Measurements from ENCODE around the gene SH3BGRL.
"Not testable (repeated sequence)": the region's sequence is repeated elsewhere in the genome, so short reads cannot be mapped to it uniquely, and the experiment has no call there.

The SH3BGRL gene

DNA sequence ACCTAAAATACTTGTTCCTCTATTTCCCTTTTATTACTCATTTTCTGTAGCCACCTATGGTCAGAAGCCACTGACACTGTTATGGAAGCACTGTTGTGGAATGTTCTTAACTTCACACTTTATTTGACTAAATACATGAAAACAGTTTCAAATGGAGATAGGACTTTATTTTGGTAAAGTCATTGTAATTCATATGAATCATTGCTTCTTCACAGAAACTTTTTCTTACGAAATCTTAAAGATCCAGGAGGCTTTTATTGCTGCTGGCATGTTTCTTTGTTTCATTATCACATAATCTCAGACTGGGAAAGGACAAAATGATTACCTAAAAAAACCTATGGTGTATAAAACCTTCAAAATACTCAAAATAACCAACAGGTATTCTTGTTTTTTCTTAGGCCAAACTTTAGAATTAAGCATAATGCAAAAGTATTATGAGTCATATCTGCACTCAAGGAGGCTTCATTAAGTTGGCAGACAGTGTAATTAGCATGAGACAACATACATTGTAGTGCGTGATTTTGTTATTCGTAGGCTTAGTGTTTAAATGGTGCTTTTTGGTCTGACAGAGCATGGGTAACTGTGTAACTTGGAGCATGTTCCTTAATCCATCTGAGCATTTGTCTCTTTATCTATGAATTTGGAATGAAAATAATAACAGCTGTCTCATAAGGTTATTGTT, 58.0 kb downstream of the SH3BGRL start:
- no peak for DNase-seq (ENCODE audit: low spot score)

DNA sequence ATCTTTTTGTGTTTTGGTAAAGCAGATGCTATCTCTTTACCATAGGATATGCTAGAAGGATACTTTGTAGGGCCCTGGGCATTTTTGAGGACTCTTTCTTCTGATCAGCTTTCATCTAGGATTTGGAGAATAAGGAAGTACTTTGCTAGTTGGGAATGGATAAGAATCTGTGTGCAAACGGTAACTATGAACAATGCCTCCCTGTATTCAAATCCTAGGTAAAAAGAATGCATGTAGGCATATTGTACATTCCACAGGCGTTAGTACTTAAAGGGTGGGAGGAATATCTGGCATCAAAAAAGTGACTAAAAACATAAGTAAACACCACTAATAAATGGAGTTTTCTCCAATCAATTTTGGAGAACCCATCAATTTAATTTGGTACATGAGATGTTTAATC, 59.7 kb downstream of the SH3BGRL start:
- no peak for DNase-seq (ENCODE audit: low spot score)

DNA sequence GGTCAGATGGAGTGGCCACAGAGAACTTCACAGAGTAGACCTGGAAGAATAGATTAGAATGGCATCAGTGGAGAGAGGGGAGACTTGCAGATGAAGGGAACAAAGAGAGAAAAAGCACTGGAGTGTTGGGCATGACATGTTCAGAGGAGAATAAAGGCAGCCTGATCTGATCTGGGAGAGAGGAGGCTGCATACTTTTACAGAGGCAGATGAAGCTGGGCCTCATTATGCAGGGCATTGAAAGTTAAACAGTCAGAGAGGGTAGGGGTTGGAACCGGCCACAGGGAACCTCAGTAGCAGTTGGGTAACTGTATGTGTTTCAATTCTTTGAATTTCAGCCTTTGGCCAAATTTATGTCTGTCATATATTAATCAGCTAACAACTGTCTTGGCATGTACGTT, 61.2 kb downstream of the SH3BGRL start:
- no peak for DNase-seq (ENCODE audit: low spot score)

DNA sequence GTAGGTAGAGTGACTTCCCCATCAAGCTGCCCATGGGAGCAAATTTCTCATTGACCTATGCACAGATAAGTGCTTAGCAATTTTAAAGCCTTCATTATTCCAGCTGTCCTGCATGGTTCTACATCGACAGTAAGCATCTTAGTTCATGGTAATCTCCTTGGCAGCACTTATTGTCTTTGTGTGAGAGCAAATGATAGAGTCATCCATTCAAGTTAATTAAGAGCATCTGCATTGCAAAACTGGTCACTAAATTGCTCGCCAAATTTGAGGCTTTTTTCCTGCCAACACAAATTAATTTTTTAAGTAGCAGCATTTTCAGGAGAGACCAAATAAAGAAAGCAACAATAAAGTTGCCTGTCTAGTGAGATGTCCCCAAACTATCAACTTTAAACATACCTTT, 76.7 kb downstream of the SH3BGRL start:
- peak; percentile 23 for DNase-seq (ENCODE audit: low spot score)

DNA sequence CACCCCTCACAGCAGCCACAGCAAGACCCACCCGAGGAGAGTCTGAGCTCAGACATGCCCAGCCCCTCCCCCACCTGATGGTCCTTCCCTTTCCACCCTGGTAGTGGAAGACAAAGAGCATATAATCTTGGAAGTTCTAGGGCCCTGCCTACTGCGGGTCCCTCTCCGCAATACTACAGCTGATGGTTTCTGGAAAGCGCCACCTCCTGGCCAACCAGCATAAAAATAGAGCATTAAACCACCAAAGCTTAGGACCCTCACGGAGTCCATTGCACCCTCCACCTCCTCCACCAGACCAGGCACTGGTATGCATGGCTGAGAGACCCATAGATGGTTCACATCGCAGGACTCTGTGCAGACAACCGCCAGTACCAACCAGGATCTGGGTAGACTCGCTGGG, 78.2 kb downstream of the SH3BGRL start:
- peak; percentile 9 for DNase-seq (ENCODE audit: low spot score)

DNA sequence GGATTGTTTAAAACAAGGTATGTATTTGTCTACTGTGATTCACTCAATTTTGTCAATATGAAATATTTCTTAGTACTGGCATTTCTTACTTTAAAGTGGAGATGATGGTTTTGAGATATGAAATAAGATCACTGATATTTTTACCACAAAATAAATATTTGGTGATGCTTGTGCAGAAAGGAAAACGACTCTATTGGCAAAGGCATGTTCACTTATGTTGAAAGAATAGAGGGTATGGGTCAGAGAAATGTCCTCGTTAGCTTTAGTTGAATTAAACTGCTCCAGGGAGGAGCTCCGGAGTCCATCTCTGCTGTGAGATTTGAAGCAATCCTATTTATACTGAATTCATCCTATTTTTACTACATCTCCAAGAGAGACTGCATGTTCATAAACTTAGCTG, 84.2 kb downstream of the SH3BGRL start:
- no peak for DNase-seq (ENCODE audit: low spot score)

DNA sequence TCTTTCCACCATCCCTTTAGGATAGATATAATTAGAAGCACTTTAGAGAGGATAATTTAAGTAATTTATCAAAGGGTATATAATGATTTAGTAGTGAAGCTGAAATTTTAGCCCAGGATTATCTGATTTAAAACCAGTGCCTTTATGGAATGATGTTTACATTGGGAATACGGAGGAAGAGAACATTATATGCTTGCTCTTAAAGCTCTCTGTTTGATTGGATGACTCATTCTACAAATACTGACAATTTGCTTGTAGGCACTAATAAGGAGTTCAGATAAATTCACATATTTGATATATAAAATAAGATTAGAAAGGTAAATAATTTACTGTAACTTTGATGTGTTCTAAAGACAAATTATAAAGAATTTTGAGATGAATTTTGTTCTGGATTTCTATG, 84.7 kb downstream of the SH3BGRL start:
- DNase-seq (ENCODE audit: low spot score) = no peak

DNA sequence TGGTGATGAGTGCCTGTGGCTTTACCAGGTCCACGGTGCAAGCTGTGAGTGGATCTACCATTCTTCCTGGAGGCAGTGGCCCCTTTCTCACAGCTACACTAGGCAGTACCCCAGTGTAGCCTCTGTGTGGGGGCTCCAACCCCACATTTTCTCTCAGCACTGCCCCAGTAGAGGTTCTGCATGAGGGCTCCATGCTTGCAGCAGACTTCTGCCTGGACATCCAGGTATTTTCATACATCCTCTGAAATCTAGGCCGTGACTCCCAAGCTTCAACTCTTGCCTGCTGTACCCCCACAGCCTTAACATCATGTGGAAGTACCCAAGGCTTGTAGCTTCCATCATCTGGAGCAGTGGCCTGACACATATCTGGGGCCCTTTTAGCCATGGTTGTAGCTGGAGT, 90.1 kb downstream of the SH3BGRL start:
- DNase-seq (ENCODE audit: low spot score) = no peak

DNA sequence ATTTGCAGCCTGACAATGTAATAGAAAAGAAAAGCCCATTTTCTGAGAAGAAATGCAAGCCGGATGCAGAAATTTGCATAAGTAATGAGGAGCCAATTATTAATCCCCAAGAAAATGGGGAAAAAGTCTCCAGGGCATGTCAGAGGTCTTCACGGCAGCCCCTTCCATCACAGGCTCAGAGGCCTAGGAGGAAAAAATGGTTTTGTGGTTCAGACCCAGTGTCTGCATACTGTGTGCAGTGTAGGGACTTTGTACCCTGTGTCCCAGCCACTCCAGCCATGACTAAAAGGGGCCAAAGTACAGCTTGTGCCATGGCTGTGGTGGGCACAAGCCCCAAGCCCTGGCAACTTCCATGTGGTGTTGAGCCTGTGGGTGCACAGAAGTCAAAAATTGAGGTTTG, 92.2 kb downstream of the SH3BGRL start:
- DNase-seq (ENCODE audit: low spot score) = no peak

DNA sequence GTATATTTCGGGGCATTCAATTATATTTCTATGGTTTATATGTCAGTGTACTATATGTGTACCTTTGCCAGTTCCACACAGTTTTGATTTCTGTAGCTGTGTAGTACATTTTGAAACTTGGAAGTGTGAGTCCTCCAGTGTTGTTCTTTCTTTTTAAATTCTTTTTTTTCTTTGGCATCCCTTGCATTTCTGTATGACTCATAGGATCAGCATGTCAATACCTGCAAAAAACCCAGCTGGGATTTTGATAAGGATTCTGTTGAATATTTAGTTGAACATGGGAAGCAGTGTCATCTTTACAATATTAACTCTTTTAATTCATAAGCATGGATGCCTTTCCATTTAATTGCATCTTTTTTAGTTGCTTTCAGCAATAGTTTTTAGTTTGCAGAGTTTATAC, 100.0 kb downstream of the SH3BGRL start:
- DNase-seq (ENCODE audit: low spot score) = no peak

DNA sequence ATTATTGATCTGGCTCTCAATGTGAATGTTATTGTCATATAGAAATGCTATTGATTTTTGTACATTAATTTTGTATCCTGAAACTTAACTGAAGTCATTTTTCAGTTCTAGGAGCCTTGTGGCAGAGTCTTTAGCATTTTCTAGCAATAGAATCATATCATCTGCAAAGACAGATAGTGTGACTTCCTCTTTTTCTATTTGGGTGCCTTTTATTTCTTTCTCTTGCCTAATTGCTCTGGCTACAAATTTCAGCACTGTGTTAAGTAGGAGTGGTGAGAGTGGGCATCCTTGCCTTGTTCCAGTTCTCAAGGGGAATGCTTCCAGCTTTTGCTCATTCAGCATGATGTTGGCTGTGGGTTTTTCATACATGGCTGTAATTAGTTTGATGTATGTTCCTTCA, 102.7 kb downstream of the SH3BGRL start:
- no peak for DNase-seq (ENCODE audit: low spot score)

DNA sequence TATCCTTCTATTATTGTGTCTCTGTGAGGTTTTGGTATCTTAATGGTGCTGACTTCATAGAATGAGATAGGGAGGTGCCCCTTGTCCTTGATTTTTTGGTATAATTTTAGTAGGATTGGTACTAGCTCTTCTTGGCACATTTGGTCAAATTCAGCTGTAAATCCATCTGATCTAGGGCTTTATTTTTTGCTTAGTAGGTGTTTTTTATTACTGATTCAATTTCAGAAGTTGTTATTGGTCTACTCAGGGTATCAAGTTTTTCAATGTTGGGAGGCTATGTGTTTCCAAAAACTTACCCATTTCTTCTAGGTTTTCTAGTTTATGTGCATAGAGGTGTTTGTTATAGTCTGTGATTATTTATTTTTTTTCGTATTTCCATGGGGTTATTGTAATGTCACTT, 103.3 kb downstream of the SH3BGRL start:
- DNase-seq (ENCODE audit: low spot score) = no peak

DNA sequence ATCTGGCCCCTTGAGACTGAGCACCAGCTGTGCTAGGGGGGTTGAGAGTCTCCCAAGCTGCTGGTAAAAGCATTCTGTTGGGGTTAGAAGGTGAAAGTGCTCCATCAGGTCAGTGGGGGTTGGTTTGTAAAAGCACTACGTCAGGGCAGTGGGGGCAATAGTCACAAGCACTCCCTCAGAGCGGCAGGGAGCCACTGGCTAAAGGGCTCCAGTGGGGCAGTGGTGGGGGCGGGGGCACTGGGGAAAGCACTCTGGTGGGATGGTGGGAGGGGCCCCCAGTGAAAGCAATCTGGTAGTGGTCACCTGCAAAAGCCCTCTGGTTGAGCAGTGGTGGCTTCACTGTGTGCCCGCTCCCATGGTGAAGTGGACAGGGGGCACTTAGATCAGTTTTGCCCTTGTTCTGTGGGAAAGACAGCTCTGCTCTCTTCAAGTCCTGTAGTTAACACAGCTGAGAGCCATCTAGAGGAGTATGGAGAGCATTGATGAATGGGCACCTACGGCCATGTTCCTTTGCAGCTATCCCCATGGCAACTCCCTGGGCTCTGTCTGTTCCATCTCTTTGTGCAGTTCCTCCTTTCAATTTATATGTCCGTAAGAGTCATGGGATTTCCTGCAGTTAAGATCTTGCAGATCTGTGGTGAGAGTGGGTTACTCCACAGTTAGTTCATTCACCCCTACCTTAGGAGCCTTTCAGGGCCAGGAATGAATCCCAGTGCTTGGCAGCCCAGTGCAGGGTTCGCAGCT, 106.4 kb downstream of the SH3BGRL start:
- DNase-seq (ENCODE audit: low spot score) = no peak

DNA sequence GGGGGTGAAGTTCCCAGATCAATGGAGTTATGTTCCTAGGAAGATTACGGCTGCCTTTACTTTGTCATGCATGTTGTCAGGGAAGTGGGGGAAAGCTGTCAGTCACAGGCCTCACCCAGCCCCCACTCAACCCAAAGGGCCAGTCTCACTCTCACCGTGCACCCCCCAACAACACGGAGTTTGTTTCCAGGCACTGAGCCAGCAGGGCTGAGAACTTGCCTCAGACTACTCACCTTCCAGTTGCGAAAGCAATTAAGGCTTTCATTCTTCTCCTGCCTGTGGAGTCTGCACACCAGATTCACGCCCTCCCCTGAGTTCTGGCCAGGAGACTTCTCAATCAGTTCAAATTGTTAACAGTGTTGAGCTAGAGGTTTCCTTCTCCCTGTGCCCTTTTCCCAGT, 114.3 kb downstream of the SH3BGRL start:
- DNase-seq (ENCODE audit: low spot score) = no peak

DNA sequence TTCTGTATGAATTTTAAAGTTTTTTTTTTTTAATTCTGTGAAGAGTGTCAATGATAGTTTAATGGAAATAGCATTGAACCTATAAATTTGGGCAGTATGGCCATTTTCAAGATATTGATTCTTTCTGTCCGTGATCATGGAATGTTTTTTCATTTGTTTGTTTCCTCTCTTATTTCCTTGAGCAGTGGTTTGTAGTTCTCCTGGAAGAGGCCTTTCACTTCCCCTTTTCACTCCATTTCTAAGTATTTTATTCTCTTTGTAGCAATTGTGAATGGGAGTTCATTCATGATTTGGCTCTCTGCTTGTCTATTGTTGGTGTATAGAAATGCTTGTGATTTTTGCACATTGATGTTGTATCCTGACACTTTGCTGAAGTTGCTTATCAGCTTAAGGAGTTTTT, 129.8 kb downstream of the SH3BGRL start:
- not testable (repeated sequence) for DNase-seq (ENCODE audit: low spot score)

DNA sequence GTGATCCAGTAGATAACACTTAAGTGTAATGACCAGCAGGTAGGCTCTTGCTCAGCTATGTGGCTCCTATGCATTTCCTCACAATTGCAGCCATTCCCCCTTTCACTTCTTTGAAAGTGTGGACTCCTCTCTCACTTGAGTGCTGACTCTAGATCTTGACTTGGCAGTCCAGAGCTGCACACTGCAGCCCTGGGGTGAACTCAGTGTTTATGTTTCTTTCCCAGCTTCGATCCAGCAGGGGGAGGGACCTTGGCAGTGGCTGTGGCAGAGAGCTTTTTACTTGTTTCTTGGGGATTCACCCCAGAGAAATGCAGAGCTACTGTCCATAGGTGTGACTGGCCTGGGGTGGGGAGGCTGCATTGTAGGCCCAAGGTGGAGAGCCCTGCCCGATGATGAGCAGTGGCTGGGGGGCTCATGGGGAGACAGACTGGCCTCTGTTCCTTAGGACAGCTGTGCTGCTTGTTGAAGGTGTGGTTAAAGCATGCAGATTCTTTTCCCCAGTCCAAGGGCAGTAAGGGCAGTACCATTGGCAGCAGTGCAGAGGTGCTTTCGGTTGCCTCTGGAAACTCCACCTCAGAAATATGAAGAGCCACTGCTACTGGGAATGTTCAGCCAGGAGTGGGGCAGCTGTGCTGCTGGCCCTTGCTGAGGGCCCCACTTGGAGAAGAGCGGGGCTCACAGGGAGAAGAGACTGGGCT, 134.7 kb downstream of the SH3BGRL start:
- no peak for DNase-seq (ENCODE audit: low spot score)

DNA sequence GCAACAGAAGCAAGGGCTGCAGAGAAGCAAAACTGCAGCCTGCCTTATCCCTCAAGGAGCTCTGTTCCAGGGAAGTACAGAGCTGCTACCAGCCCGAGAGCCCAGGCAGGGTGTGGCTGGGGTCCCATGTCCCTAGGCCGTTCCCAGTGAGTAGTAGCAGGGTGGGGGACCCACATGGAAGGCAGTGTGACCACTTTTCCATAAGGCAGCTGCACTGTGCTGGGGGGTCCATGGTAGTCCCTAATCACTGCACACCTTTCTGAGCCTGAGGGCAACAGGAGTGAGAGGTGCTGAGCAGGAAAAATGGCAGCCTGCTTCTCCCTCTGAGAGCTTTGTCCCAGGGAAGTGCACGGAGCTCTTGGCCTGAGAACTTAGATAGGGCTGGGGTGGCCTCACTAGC, 135.9 kb downstream of the SH3BGRL start:
- no peak for DNase-seq (ENCODE audit: low spot score)

DNA sequence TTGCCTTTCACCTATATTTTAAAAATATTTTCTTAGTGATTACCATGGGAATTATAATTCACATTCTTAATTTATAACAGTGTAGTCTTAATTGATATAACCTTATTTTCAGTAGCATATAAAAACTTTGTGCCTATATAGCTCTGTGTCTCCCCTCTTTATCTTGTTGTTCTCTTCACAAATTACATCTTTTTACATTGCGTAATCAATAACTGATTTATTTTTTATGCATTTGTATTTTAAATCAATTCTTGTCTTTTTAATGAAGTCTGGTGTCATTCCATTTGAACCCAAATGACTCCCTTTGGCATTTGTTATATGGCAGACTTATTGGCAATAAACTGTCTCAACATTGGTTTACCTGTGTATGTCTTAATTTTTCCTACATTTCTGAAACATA, 137.0 kb downstream of the SH3BGRL start:
- no peak for DNase-seq (ENCODE audit: low spot score)

DNA sequence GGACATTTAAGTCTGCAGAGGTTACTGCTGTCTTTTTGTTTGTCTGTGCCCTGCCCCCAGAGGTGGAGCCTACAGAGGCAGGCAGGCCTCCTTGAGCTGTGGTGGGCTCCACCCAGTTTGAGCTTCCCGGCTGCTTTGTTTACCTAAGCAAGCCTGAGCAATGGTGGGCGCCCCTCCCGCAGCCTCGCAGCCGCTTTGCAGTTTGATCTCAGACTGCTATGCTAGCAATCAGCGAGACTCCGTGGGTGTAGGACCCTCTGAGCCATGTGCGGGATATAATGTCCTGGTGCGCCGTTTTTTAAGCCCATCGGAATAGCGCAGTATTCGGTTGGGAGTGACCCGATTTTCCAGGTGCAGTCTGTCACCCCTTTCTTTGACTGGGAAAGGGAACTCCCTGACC, 143.4 kb downstream of the SH3BGRL start:
- not testable (repeated sequence) for DNase-seq (ENCODE audit: low spot score)
